Measurements from ENCODE around the gene PLCB1.

Gene PLCB1

GRCh38 chr20:8876366-8876765 is 744.3 kb downstream of the PLCB1 start:
- Histone ChIP-seq H3K4me3 (no peak overlapping the region), H3K27me3 (no peaks in the 10 kb centered on the region), H3K4me1 (no peaks in the 10 kb centered on the region), H3K36me3 (no peaks in the 10 kb centered on the region), H3K27ac (no peak overlapping the region), H3K9me3 (no peaks in the 10 kb centered on the region)
- no peak for TF ChIP-seq CTCF (IDR thresholded peaks at IDR 0.05)
- intact Hi-C loops (cut with DNase I; ENCODE audit: low total_unique reads), result no loop called here
- DNase-seq, result no peak

GRCh38 chr20:8877294-8877693 is 745.2 kb downstream of the PLCB1 start:
- no peaks in the 10 kb centered on the region for H3K27me3 ChIP-seq
- H3K4me1 ChIP-seq, result no peaks in the 10 kb centered on the region
- no peak for TF ChIP-seq CTCF (IDR thresholded peaks at IDR 0.05)
- no peaks in the 10 kb centered on the region for H3K9me3 ChIP-seq
- intact Hi-C loops (cut with DNase I; ENCODE audit: low total_unique reads), result no loop called here
- H3K4me3 ChIP-seq, result no peak overlapping the region
- DNase-seq, result no peak
- H3K27ac ChIP-seq, result no peak overlapping the region
- H3K36me3 ChIP-seq, result peaks cover 0 to 5% (median 0%) of the 10 kb centered on the region in 3 donors

GRCh38 chr20:8879669-8880068 is 747.6 kb downstream of the PLCB1 start:
- DNase-seq, result no peak
- intact Hi-C loops (cut with DNase I; ENCODE audit: low total_unique reads), result no loop called here
- no peak for TF ChIP-seq CTCF (IDR thresholded peaks at IDR 0.05)

GRCh38 chr20:8880085-8880853 is 748.2 kb downstream of the PLCB1 start:
- no peak overlapping the region for H3K4me3 ChIP-seq
- H3K27me3 ChIP-seq, result no peaks in the 10 kb centered on the region
- peaks cover 0 to 5% (median 0%) of the 10 kb centered on the region in 3 donors for H3K36me3 ChIP-seq
- H3K9me3 ChIP-seq, result no peaks in the 10 kb centered on the region
- no peaks in the 10 kb centered on the region for H3K4me1 ChIP-seq
- intact Hi-C loops (cut with DNase I; ENCODE audit: low total_unique reads), result no loop called here
- no peak for TF ChIP-seq CTCF (IDR thresholded peaks at IDR 0.05)
- DNase-seq, result no peak
- no peak overlapping the region for H3K27ac ChIP-seq

More at GRCh38 chr20:8879669-8880068, 747.6 kb downstream of the PLCB1 start:
- H3K27me3 ChIP-seq, result no peaks in the 10 kb centered on the region
- H3K4me3 ChIP-seq, result no peak overlapping the region
- no peaks in the 10 kb centered on the region for H3K4me1 ChIP-seq
- H3K9me3 ChIP-seq, result no peaks in the 10 kb centered on the region
- no peak overlapping the region for H3K27ac ChIP-seq
- H3K36me3 ChIP-seq, result peaks cover 0 to 5% (median 0%) of the 10 kb centered on the region in 3 donors

- Histone ChIP-seq H3K4me1 (no peaks in the 10 kb centered on the region), H3K27ac (no peak overlapping the region), H3K9me3 (peaks cover 0 to 16% (median 4%) of the 10 kb centered on the region in 3 donors), H3K27me3 (no peaks in the 10 kb centered on the region), H3K4me3 (no peak overlapping the region), H3K36me3 (no peaks in the 10 kb centered on the region)
- intact Hi-C loops (cut with DNase I; ENCODE audit: low total_unique reads), result no loop called here
- no peak for TF ChIP-seq CTCF (IDR thresholded peaks at IDR 0.05)
- no peak for DNase-seq
These were observed 759.0 kb downstream of the PLCB1 start for GRCh38 chr20:8891039-8891438.
